Activated T-cell treated with anti-CD3 and anti-CD28 coated beads, Interleukin-2, amount 50 U/mL, for 4 hours (primary cell): ENCODE measurements around the gene SLC9A9. TPM values are rescaled to one million over a fixed set of nuclear protein-coding genes. Genes with fewer than 3 reads are reported as not detected.

ENCODE experiments used
- ATAC-seq, 2 donors: fragments of 200-7000 bp; cut with Tn5 transposase; one replicate each; pipeline ENCODE4 v1.10.0; 2021
- DNase-seq: peaks from one replicate; pipeline ENCODE4 v3.0.0-alpha.2; 2020
- H3K27me3 Mint-ChIP-seq: one replicate; pipeline ENCODE4 v1.8.0; 2021; ENCODE audit warnings: low read depth, mixed read lengths
- H3K36me3 Mint-ChIP-seq: one replicate; pipeline ENCODE4 v1.8.0; 2022; ENCODE audit warnings: mixed read lengths; ENCODE audit not compliant: insufficient read depth
- H3K4me1 Mint-ChIP-seq: one replicate; pipeline ENCODE4 v1.8.0; 2021; ENCODE audit warnings: low read depth, mixed read lengths
- H3K4me3 Mint-ChIP-seq: one replicate; pipeline ENCODE4 v1.8.0; 2021; ENCODE audit warnings: mild to moderate bottlenecking, moderate library complexity, mixed read lengths
- H3K9me3 Mint-ChIP-seq: one replicate; pipeline ENCODE4 v1.8.0; 2021; ENCODE audit warnings: mixed read lengths
- total RNA-seq, 3 donors: library from RNA; stranded (reverse); gene quantifications; one replicate each; pipeline ENCODE4 v1.2.1, GENCODE V29; 2021

The SLC9A9 gene
- total RNA-seq, 3 donors from 2014 or later: 0.56 to 0.98 (median 0.87) TPM

GRCh38 chr3:143510601-143511000 is 337.7 kb downstream of the SLC9A9 start:
- Mint-ChIP-seq H3K4me3 (no peak overlapping the region), H3K9me3 (no peaks in the 10 kb centered on the region), H3K27me3 (no peaks in the 10 kb centered on the region), H3K36me3 (peaks cover 2% of the 10 kb centered on the region), H3K4me1 (no peaks in the 10 kb centered on the region)
- no peak for ATAC-seq
- DNase-seq: no peak

GRCh38 chr3:143507735-143508580 is 340.3 kb downstream of the SLC9A9 start:
- no peaks in the 10 kb centered on the region for H3K9me3 Mint-ChIP-seq
- no peaks in the 10 kb centered on the region for H3K27me3 Mint-ChIP-seq
- ATAC-seq (no peak), DNase-seq (no peak)
- no peak overlapping the region for H3K4me3 Mint-ChIP-seq
- no peaks in the 10 kb centered on the region for H3K4me1 Mint-ChIP-seq
- no peaks in the 10 kb centered on the region for H3K36me3 Mint-ChIP-seq

GRCh38 chr3:143506190-143506589 is 342.1 kb downstream of the SLC9A9 start:
- Mint-ChIP-seq H3K9me3 (no peaks in the 10 kb centered on the region), H3K4me3 (no peak overlapping the region), H3K4me1 (no peaks in the 10 kb centered on the region), H3K36me3 (no peaks in the 10 kb centered on the region), H3K27me3 (no peaks in the 10 kb centered on the region)
- ATAC-seq (no peak), DNase-seq (no peak)

GRCh38 chr3:143503325-143503885 is 344.9 kb downstream of the SLC9A9 start:
- Mint-ChIP-seq H3K4me3 (no peak overlapping the region), H3K4me1 (no peaks in the 10 kb centered on the region), H3K27me3 (no peaks in the 10 kb centered on the region), H3K9me3 (no peaks in the 10 kb centered on the region), H3K36me3 (no peaks in the 10 kb centered on the region)
- ATAC-seq (no peak), DNase-seq (no peak)

GRCh38 chr3:143502081-143502480 is 346.2 kb downstream of the SLC9A9 start:
- Mint-ChIP-seq H3K36me3 (no peaks in the 10 kb centered on the region), H3K4me3 (no peak overlapping the region), H3K4me1 (no peaks in the 10 kb centered on the region), H3K27me3 (no peaks in the 10 kb centered on the region), H3K9me3 (no peaks in the 10 kb centered on the region)
- ATAC-seq: no peak
- no peak for DNase-seq

- DNase-seq: no peak
- Mint-ChIP-seq H3K36me3 (peaks cover 6% of the 10 kb centered on the region), H3K9me3 (no peaks in the 10 kb centered on the region), H3K4me3 (no peak overlapping the region), H3K27me3 (no peaks in the 10 kb centered on the region), H3K4me1 (no peaks in the 10 kb centered on the region)
- ATAC-seq: no peak
Observed at GRCh38 chr3:143497382-143497781, 350.9 kb downstream of the SLC9A9 start.

- Mint-ChIP-seq H3K27me3 (no peaks in the 10 kb centered on the region), H3K4me1 (no peaks in the 10 kb centered on the region), H3K36me3 (peaks cover 8% of the 10 kb centered on the region), H3K9me3 (no peaks in the 10 kb centered on the region), H3K4me3 (no peak overlapping the region)
- DNase-seq: no peak
- no peak for ATAC-seq
Observed at GRCh38 chr3:143496191-143496590, 352.1 kb downstream of the SLC9A9 start.

- H3K4me1 Mint-ChIP-seq: no peaks in the 10 kb centered on the region
- H3K36me3 Mint-ChIP-seq: peaks cover 8% of the 10 kb centered on the region
- H3K4me3 Mint-ChIP-seq: no peak overlapping the region
- H3K9me3 Mint-ChIP-seq: no peaks in the 10 kb centered on the region
- DNase-seq: no peak
- ATAC-seq: no peak
- no peaks in the 10 kb centered on the region for H3K27me3 Mint-ChIP-seq
Observed at GRCh38 chr3:143495527-143495926, 352.7 kb downstream of the SLC9A9 start.

- Mint-ChIP-seq H3K27me3 (no peaks in the 10 kb centered on the region), H3K4me3 (no peak overlapping the region), H3K36me3 (peaks cover 4% of the 10 kb centered on the region), H3K4me1 (no peaks in the 10 kb centered on the region), H3K9me3 (no peaks in the 10 kb centered on the region)
- ATAC-seq (no peak), DNase-seq (no peak)
Observed at GRCh38 chr3:143486611-143487010, 361.7 kb downstream of the SLC9A9 start.

GRCh38 chr3:143484846-143485512 is 363.3 kb downstream of the SLC9A9 start:
- no peaks in the 10 kb centered on the region for H3K4me1 Mint-ChIP-seq
- ATAC-seq (no peak), DNase-seq (no peak)
- H3K27me3 Mint-ChIP-seq: no peaks in the 10 kb centered on the region
- no peak overlapping the region for H3K4me3 Mint-ChIP-seq
- no peaks in the 10 kb centered on the region for H3K9me3 Mint-ChIP-seq
- peaks cover 11% of the 10 kb centered on the region for H3K36me3 Mint-ChIP-seq

- Mint-ChIP-seq H3K4me3 (no peak overlapping the region), H3K4me1 (no peaks in the 10 kb centered on the region), H3K9me3 (no peaks in the 10 kb centered on the region), H3K36me3 (peaks cover 11% of the 10 kb centered on the region), H3K27me3 (no peaks in the 10 kb centered on the region)
- DNase-seq: no peak
- no peak for ATAC-seq
Observed at GRCh38 chr3:143483214-143483613, 365.1 kb downstream of the SLC9A9 start.

- Mint-ChIP-seq H3K9me3 (no peaks in the 10 kb centered on the region), H3K36me3 (peaks cover 11% of the 10 kb centered on the region), H3K4me1 (no peaks in the 10 kb centered on the region), H3K4me3 (no peak overlapping the region), H3K27me3 (no peaks in the 10 kb centered on the region)
- ATAC-seq (no peak), DNase-seq (no peak)
Observed at GRCh38 chr3:143482106-143483088, 365.9 kb downstream of the SLC9A9 start.

GRCh38 chr3:143480344-143480743 is 367.9 kb downstream of the SLC9A9 start:
- no peak for DNase-seq
- Mint-ChIP-seq H3K9me3 (no peaks in the 10 kb centered on the region), H3K27me3 (no peaks in the 10 kb centered on the region), H3K4me1 (no peaks in the 10 kb centered on the region), H3K4me3 (no peak overlapping the region), H3K36me3 (peaks cover 11% of the 10 kb centered on the region)
- no peak for ATAC-seq

- no peak for DNase-seq
- H3K4me3 Mint-ChIP-seq: no peak overlapping the region
- H3K36me3 Mint-ChIP-seq: peaks cover 10% of the 10 kb centered on the region
- H3K9me3 Mint-ChIP-seq: no peaks in the 10 kb centered on the region
- H3K4me1 Mint-ChIP-seq: no peaks in the 10 kb centered on the region
- ATAC-seq: no peak
- H3K27me3 Mint-ChIP-seq: no peaks in the 10 kb centered on the region
Observed at GRCh38 chr3:143479727-143480126, 368.5 kb downstream of the SLC9A9 start.
